IMR-90 (cell line): Measurements from ENCODE around the gene CRB1. TPM values are rescaled to one million over a fixed set of nuclear protein-coding genes. Genes with fewer than 3 reads are reported as not detected.

ENCODE experiments used
- ATAC-seq: fragments of 200-7000 bp; cut with Tn5 transposase; 2 replicates; pipeline ENCODE4 v1.9.1; 2020; ENCODE audit warnings: low read depth, mild to moderate bottlenecking, moderate library complexity
- BruUV-seq: library from RNA; stranded (reverse); fragments of 400-500 nt; replicated peaks from 2 replicates; lab custom pipeline; 2021; lab: Mats Ljungman, UMichigan
- CTCF ChIA-PET: fragments of 300-600 bp; formaldehyde crosslinking; extraction: SDS; loops from one replicate; lab custom pipeline; 2021; ENCODE audit warnings: antibody characterized with exemption; lab: Yijun Ruan, JAX
- POLR2A ChIA-PET: fragments of 300-600 bp; sonication (Branson Sonifier 250); formaldehyde crosslinking; loops from one replicate; lab custom pipeline; 2022; ENCODE audit warnings: antibody characterized with exemption; ENCODE audit not compliant: unreplicated experiment; lab: Charles Lee
- DNase-seq: peaks from one replicate; pipeline ENCODE4 v3.0.0; 2013
- H2AFZ ChIP-seq: replicated peaks from 2 replicates; pipeline ENCODE3; 2013; ENCODE audit warnings: low read length, mild to moderate bottlenecking; ENCODE audit not compliant: poor library complexity
- H2AK5ac ChIP-seq: 2 replicates; pipeline ENCODE4 v1.6.1; 2013; ENCODE audit warnings: low read depth, low read length, inconsistent platforms
- H2AK9ac ChIP-seq: replicated peaks from 2 replicates; pipeline ENCODE3; 2013; ENCODE audit warnings: mild to moderate bottlenecking, low read depth, low read length, moderate library complexity; ENCODE audit not compliant: poor library complexity
- H2BK120ac ChIP-seq: 2 replicates; pipeline ENCODE4 v1.6.1; 2013; ENCODE audit warnings: low read depth, low read length, inconsistent platforms
- H2BK15ac ChIP-seq: 3 replicates; pipeline ENCODE4 v1.6.1; 2013; ENCODE audit warnings: low read depth, low read length, inconsistent platforms
- H2BK20ac ChIP-seq: 2 replicates; pipeline ENCODE4 v1.6.1; 2013; ENCODE audit warnings: low read depth, mild to moderate bottlenecking, inconsistent platforms, low read length, moderate library complexity
- H2BK5ac ChIP-seq: 2 replicates; pipeline ENCODE4 v1.6.1; 2013; ENCODE audit warnings: mild to moderate bottlenecking, low read depth, low read length, inconsistent platforms; ENCODE audit not compliant: poor library complexity, severe bottlenecking
- H3K14ac ChIP-seq: replicated peaks from 2 replicates; pipeline ENCODE4 v1.6.1; 2013; ENCODE audit warnings: low read depth, low read length, inconsistent platforms
- H3K18ac ChIP-seq: 2 replicates; pipeline ENCODE4 v1.6.1; 2013; ENCODE audit warnings: low read depth, low read length, control low read depth
- H3K23ac ChIP-seq: 2 replicates; pipeline ENCODE4 v1.6.1; 2013; ENCODE audit warnings: low read depth, low read length, inconsistent platforms
- H3K27ac ChIP-seq: 2 replicates; pipeline ENCODE4 v1.5.1; 2013; ENCODE audit warnings: mild to moderate bottlenecking, control low read depth, low read length; ENCODE audit not compliant: insufficient read depth
- H3K27me3 ChIP-seq: 2 replicates; pipeline ENCODE4 v1.6.1; 2013; ENCODE audit warnings: low read length; ENCODE audit not compliant: control insufficient read depth, insufficient read depth
- H3K36me3 ChIP-seq: 2 replicates; pipeline ENCODE4 v1.6.1; 2013; ENCODE audit warnings: low read length, mixed read lengths; ENCODE audit not compliant: control insufficient read depth, insufficient read depth
- H3K4ac ChIP-seq: 2 replicates; pipeline ENCODE4 v1.6.1; 2013; ENCODE audit warnings: low read depth, low read length, inconsistent platforms
- H3K4me1 ChIP-seq: 2 replicates; pipeline ENCODE4 v1.6.1; 2013; ENCODE audit warnings: low read length, mixed read lengths; ENCODE audit not compliant: control insufficient read depth, insufficient read depth
- H3K4me2 ChIP-seq: 2 replicates; pipeline ENCODE4 v1.6.1; 2013; ENCODE audit warnings: low read depth, mild to moderate bottlenecking, control low read depth, low read length, moderate library complexity
- H3K4me3 ChIP-seq: 2 replicates; pipeline ENCODE4 v1.5.1; 2013; ENCODE audit warnings: low read depth, mild to moderate bottlenecking, control low read depth, low read length, moderate library complexity; ENCODE audit not compliant: insufficient read depth
- H3K56ac ChIP-seq: 2 replicates; pipeline ENCODE4 v1.6.1; 2013; ENCODE audit warnings: low read length, inconsistent platforms; ENCODE audit not compliant: insufficient read depth; ENCODE audit errors: extremely low read depth
- H3K79me1 ChIP-seq, 2 experiments: 2 replicates each; pipeline ENCODE4 v1.6.1; 2013; ENCODE audit warnings: low read length in 2 of 2, inconsistent platforms in 1 of 2, low read depth in 1 of 2
- H3K9ac ChIP-seq: 2 replicates; pipeline ENCODE4 v1.6.1; 2013; ENCODE audit warnings: low read depth, low read length, control low read depth
- H3K9me1 ChIP-seq: 2 replicates; pipeline ENCODE4 v1.6.1; 2013; ENCODE audit warnings: low read length, inconsistent platforms; ENCODE audit not compliant: insufficient read depth
- H3K9me3 ChIP-seq: 2 replicates; pipeline ENCODE4 v1.6.1; 2013; ENCODE audit warnings: low read length; ENCODE audit not compliant: control insufficient read depth, insufficient read depth
- H4K20me1 ChIP-seq: 2 replicates; pipeline ENCODE4 v1.6.1; 2013; ENCODE audit warnings: low read length, inconsistent platforms; ENCODE audit not compliant: insufficient read depth
- H4K5ac ChIP-seq: 2 replicates; pipeline ENCODE4 v1.6.1; 2013; ENCODE audit warnings: mild to moderate bottlenecking, low read depth, low read length, control low read depth
- H4K8ac ChIP-seq, 2 experiments: 2 replicates each; pipeline ENCODE4 v1.6.1; 2013; ENCODE audit warnings: low read depth in 2 of 2, low read length in 2 of 2, control low read depth in 1 of 2, inconsistent platforms in 1 of 2
- H4K91ac ChIP-seq: 2 replicates; pipeline ENCODE4 v1.6.1; 2013; ENCODE audit warnings: low read depth, low read length, inconsistent platforms; ENCODE audit not compliant: insufficient read depth
- BHLHE40 ChIP-seq: fragments of 150-350 bp; IDR thresholded peaks from 2 replicates; pipeline ENCODE4 v1.6.1; 2016; ENCODE audit warnings: mild to moderate bottlenecking, low read depth, low read length
- CHD1 ChIP-seq: IDR thresholded peaks from 2 replicates; pipeline ENCODE4 v1.6.1; 2012; ENCODE audit warnings: low read depth, low read length, improper control_type of control experiment
- MAZ ChIP-seq: IDR thresholded peaks from 2 replicates; pipeline ENCODE4 v1.6.1; 2012; ENCODE audit warnings: low read depth, mild to moderate bottlenecking, low read length, improper control_type of control experiment, moderate library complexity, borderline replicate concordance
- NFE2L2 ChIP-seq: fragments of 150-350 bp; IDR thresholded peaks from 2 replicates; pipeline ENCODE4 v1.6.1; 2016; ENCODE audit warnings: low read depth, mild to moderate bottlenecking, low read length
- RAD21 ChIP-seq: IDR thresholded peaks from 2 replicates; pipeline ENCODE4 v1.6.1; 2012; ENCODE audit warnings: low read length, improper control_type of control experiment
- RFX5 ChIP-seq: IDR thresholded peaks from 2 replicates; pipeline ENCODE4 v1.8.0; 2012; ENCODE audit warnings: low read depth, mild to moderate bottlenecking, low read length, moderate library complexity
- WGBS, 2 experiments: methylation state at CpG; one replicate each; pipeline versions ENCODE4 v1.1.5 to v1.1.7; 2013; ENCODE audit warnings: missing lambda C conversion rate in 2 of 2; ENCODE audit not compliant: insufficient read length in 1 of 2; ENCODE audit errors: extremely low coverage in 2 of 2; 5-methylcytosine and 5-hydroxymethylcytosine counted together
- dilution Hi-C: fragments of 300-500 bp; cut with HindIII; formaldehyde crosslinking; loops from one replicate; pipeline ENCODE4 v1.14.3; 2018; ENCODE audit warnings: low sequenced_read_pairs; ENCODE audit not compliant: unreplicated experiment
- in situ Hi-C: fragments of 300-500 bp; cut with MboI; formaldehyde crosslinking; loops from 3 replicates; pipeline ENCODE4 v1.14.3; 2019; ENCODE audit warnings: low sequenced_read_pairs, inconsistent platforms, mixed read lengths
- intact Hi-C: fragments of 100-400 bp; cut with micrococcal nuclease; formaldehyde crosslinking; loops from 2 replicates; pipeline ENCODE4 v1.10.0; 2022
- polyA plus RNA-seq, 3 experiments: library from polyadenylated mRNA; depleted of rRNA; stranded (reverse); fragments of >200 nt; gene quantifications; 2 replicates each; pipeline ENCODE4 v1.2.3, GENCODE V29; 2012; ENCODE audit warnings: low replicate concordance in 1 of 3
- total RNA-seq: library from RNA; depleted of rRNA; stranded (reverse); fragments of >200 nt; gene quantifications from 2 replicates; pipeline ENCODE4 v1.2.3, GENCODE V29; 2012

Gene CRB1
- total and polyA plus RNA-seq, 2 of the 4 experiments (the other 2 are of a cell fraction), result not detected

DNA sequence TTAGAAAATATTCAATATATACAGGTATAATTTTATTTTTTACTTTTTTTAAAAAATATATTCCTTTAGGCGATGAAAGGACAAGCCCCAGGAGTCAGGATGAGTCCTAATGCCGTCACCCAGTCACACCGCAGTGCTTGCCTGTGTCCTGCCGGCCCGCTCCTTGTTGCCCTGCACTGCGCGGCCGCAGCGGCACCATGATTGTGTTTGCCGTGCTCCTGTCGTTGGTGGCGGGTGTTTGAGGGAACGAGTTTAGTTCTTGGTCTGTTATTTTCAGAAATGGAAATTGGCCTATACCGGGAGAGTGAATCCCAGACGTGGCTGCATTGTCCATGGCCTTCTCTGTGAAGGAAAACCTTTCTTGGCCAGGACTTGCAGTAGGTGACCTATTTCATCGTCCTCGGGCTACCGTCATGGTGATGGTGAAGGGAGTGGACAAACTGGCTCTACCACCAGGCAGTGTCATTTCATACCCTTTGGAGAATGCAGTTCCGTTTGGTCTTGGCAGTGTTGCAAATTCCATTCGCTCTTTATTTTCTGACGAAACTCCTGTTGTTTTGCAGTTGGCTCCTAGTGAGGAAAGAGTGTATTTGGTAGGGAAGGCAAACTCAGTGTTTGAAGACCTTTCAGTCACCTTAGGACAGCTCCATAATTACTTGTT, 45.9 kb upstream of the CRB1 start:
- ChIA-PET CTCF (no interaction called here), POLR2A (no interaction called here)
- ATAC-seq, result no peak
- dilution Hi-C loops (no loop called here), in situ Hi-C loops (no loop called here), intact Hi-C loops (no loop called here)
- Histone ChIP-seq H4K5ac (no peak overlapping the region), H3K79me1 (no peaks in the 10 kb centered on the region), H3K27ac (no peak overlapping the region), H2AK5ac (no peak overlapping the region), H2BK15ac (no peak overlapping the region), H3K18ac (no peak overlapping the region), H2BK120ac (no peak overlapping the region), H3K27me3 (no peaks in the 10 kb centered on the region), H3K9ac (no peak overlapping the region), H3K36me3 (no peaks in the 10 kb centered on the region), H3K4me1 (no peaks in the 10 kb centered on the region), H3K4me3 (no peak overlapping the region), H3K4ac (no peak overlapping the region), H3K23ac (no peak overlapping the region), H2BK5ac (no peak overlapping the region), H4K8ac (no peak overlapping the region), H3K9me1 (no peaks in the 10 kb centered on the region), H3K4me2 (no peak overlapping the region), H2AK9ac (no peak overlapping the region), H2BK20ac (no peak overlapping the region), H2AFZ (no peak overlapping the region), H3K56ac (no peak overlapping the region), H4K20me1 (no peaks in the 10 kb centered on the region), H4K91ac (no peak overlapping the region), H3K14ac (no peak overlapping the region), H3K9me3 (no peaks in the 10 kb centered on the region)
- no peak for DNase-seq
- TF ChIP-seq CHD1 (no peak), RAD21 (no peak), BHLHE40 (no peak), MAZ (no peak), NFE2L2 (no peak), RFX5 (no peak)
- 100% methylated on average over 9 of the region's 21 CpGs; no CpG with 5 or more reads in 1 of the 2 experiments for WGBS, 2 experiments
- no TSS peak for BruUV-seq
